Ishikawa (cell line): ENCODE data around the gene CRTC1.

ENCODE experiments used
- CEBPB ChIP-seq: IDR thresholded peaks from 2 replicates; pipeline ENCODE4 v1.6.1; 2012
- CREB1 ChIP-seq: IDR thresholded peaks from 2 replicates; pipeline ENCODE4 v1.6.1; 2012; ENCODE audit warnings: low read depth
- EGR1 ChIP-seq: IDR thresholded peaks from 2 replicates; pipeline ENCODE4 v1.6.1; 2012
- EP300 ChIP-seq: IDR thresholded peaks from 2 replicates; pipeline ENCODE4 v1.6.1; 2012; ENCODE audit warnings: borderline replicate concordance
- MAX ChIP-seq: IDR thresholded peaks from 2 replicates; pipeline ENCODE4 v1.6.1; 2012
- NFIC ChIP-seq: IDR thresholded peaks from 2 replicates; pipeline ENCODE4 v1.6.1; 2012
- RAD21 ChIP-seq: IDR thresholded peaks from 2 replicates; pipeline ENCODE4 v1.6.1; 2012; ENCODE audit warnings: low read depth
- REST ChIP-seq: IDR thresholded peaks from 2 replicates; pipeline ENCODE4 v1.6.1; 2012; ENCODE audit warnings: low read depth, mild to moderate bottlenecking
- TAF1 ChIP-seq: IDR thresholded peaks from 2 replicates; pipeline ENCODE4 v1.6.1; 2012; ENCODE audit warnings: low read depth, mild to moderate bottlenecking
- TCF12 ChIP-seq: IDR thresholded peaks from 2 replicates; pipeline ENCODE4 v1.6.1; 2012; ENCODE audit warnings: low read depth
- TEAD4 ChIP-seq: IDR thresholded peaks from 2 replicates; pipeline ENCODE4 v1.6.1; 2012
- YY1 ChIP-seq: IDR thresholded peaks from 2 replicates; pipeline ENCODE4 v1.6.1; 2012; ENCODE audit warnings: low read depth

- TF ChIP-seq CREB1 (no peak), TEAD4 (no peak), CEBPB (no peak), RAD21 (no peak), EGR1 (no peak), YY1 (no peak), TAF1 (no peak), EP300 (no peak), REST (no peak), MAX (no peak), NFIC (no peak), TCF12 (no peak)
These were observed 25.2 kb downstream of the CRTC1 start for GRCh38 chr19:18708452-18709231.
